ENCODE data around the gene HECTD2. TPM values are rescaled to one million over a fixed set of nuclear protein-coding genes. Genes with fewer than 3 reads are reported as not detected.

HECTD2 gene
- polyA plus RNA-seq, 3 donors, result 0.12 TPM; not detected in 2

GRCh38 chr10:91391920-91392319 lies 18.2 kb upstream of the HECTD2 start:
- H3K36me3 ChIP-seq (replicated peaks in 1 of 2; ENCODE audit: control insufficient read depth in 1 of 2, insufficient read depth in 2 of 2, low read length in 2 of 2), result no peaks in the 10 kb centered on the region
- Mint-ChIP-seq H3K4me3 (no peak overlapping the region), H3K9me3 (no peaks in the 10 kb centered on the region), H3K4me1 (peaks cover 3% of the 10 kb centered on the region), H3K36me3 (no peaks in the 10 kb centered on the region), H3K27me3 (ENCODE audit: low read depth in 3 of 3) (peaks cover 9 to 15% (median 15%) of the 10 kb centered on the region in 3 donors), H3K27ac (no peak overlapping the region)
- H2AFZ ChIP-seq (ENCODE audit: insufficient read depth, low read depth, low read length, poor library complexity, severe bottlenecking), result no peak overlapping the region
- H3K9ac ChIP-seq (ENCODE audit: insufficient read depth, low read length, poor library complexity, severe bottlenecking), result no peak overlapping the region
- H3K79me2 ChIP-seq (ENCODE audit: insufficient read depth, low read length), result no peaks in the 10 kb centered on the region
- H3K27ac ChIP-seq (ENCODE audit: low read depth in 1 of 2, low read length in 2 of 2), result no peak overlapping the region
- no peak for DNase-seq
- no peaks in the 10 kb centered on the region for H3K9me3 ChIP-seq (replicated peaks in 1 of 2; ENCODE audit: control insufficient read depth in 1 of 2, insufficient read depth in 1 of 2, low read length in 2 of 2)
- H3K4me3 ChIP-seq (replicated peaks in 1 of 3; ENCODE audit: low read depth in 2 of 3, low read length in 3 of 3), result no peak overlapping the region
- H3K4me2 ChIP-seq (replicated peaks; ENCODE audit: extremely low read depth, low read length, poor library complexity, severe bottlenecking), result no peak overlapping the region
- TF ChIP-seq CTCF (IDR thresholded peaks at IDR 0.05), result no peak
- H4K20me1 ChIP-seq (ENCODE audit: insufficient read depth, low read length), result no peaks in the 10 kb centered on the region
- no CpG with 5 or more reads among the region's 1 CpG for WGBS (ENCODE audit: insufficient coverage)
- no peaks in the 10 kb centered on the region for H3K27me3 ChIP-seq (ENCODE audit: control insufficient read depth in 2 of 2, insufficient read depth in 2 of 2, low read length in 2 of 2)
- intact Hi-C loops (cut with micrococcal nuclease), result no loop called here
- H3K4me1 ChIP-seq (ENCODE audit: control insufficient read depth in 1 of 2, insufficient read depth in 2 of 2, low read length in 2 of 2), result no peaks in the 10 kb centered on the region

GRCh38 chr10:91406322-91406721 lies 3.8 kb upstream of the HECTD2 start:
- H3K4me1 Mint-ChIP-seq, result peaks cover 14% of the 10 kb centered on the region
- Histone ChIP-seq H3K27me3 (ENCODE audit: control insufficient read depth in 2 of 2, insufficient read depth in 2 of 2, low read length in 2 of 2) (peaks cover 3 to 20% of the 10 kb centered on the region in 2 donors), H2AFZ (ENCODE audit: insufficient read depth, low read depth, low read length, poor library complexity, severe bottlenecking) (no peak overlapping the region), H3K9ac (ENCODE audit: insufficient read depth, low read length, poor library complexity, severe bottlenecking) (no peak overlapping the region), H3K36me3 (replicated peaks in 1 of 2; ENCODE audit: control insufficient read depth in 1 of 2, insufficient read depth in 2 of 2, low read length in 2 of 2) (no peaks in the 10 kb centered on the region), H3K9me3 (replicated peaks in 1 of 2; ENCODE audit: control insufficient read depth in 1 of 2, insufficient read depth in 1 of 2, low read length in 2 of 2) (no peaks in the 10 kb centered on the region), H3K27ac (ENCODE audit: low read depth in 1 of 2, low read length in 2 of 2) (no peak overlapping the region), H3K4me1 (ENCODE audit: control insufficient read depth in 1 of 2, insufficient read depth in 2 of 2, low read length in 2 of 2) (peaks cover 12 to 18% of the 10 kb centered on the region in 2 donors), H3K79me2 (ENCODE audit: insufficient read depth, low read length) (no peaks in the 10 kb centered on the region), H4K20me1 (ENCODE audit: insufficient read depth, low read length) (no peaks in the 10 kb centered on the region), H3K4me2 (replicated peaks; ENCODE audit: extremely low read depth, low read length, poor library complexity, severe bottlenecking) (no peak overlapping the region), H3K4me3 (replicated peaks in 1 of 3; ENCODE audit: low read depth in 2 of 3, low read length in 3 of 3) (no peak overlapping the region)
- no peaks in the 10 kb centered on the region for H3K9me3 Mint-ChIP-seq
- H3K27me3 Mint-ChIP-seq (ENCODE audit: low read depth in 3 of 3), result peaks cover 12 to 18% (median 15%) of the 10 kb centered on the region in 3 donors
- intact Hi-C loops (cut with micrococcal nuclease), result no loop called here
- TF ChIP-seq CTCF (IDR thresholded peaks at IDR 0.05), result no peak
- no peaks in the 10 kb centered on the region for H3K36me3 Mint-ChIP-seq
- no peak for DNase-seq
- no CpG with 5 or more reads among the region's 3 CpGs for WGBS (ENCODE audit: insufficient coverage)
- no peak overlapping the region for H3K27ac Mint-ChIP-seq
- no peak overlapping the region for H3K4me3 Mint-ChIP-seq
